Right cardiac atrium (tissue), 5 donors: ENCODE measurements around the gene PLCXD3. TPM values are rescaled to one million over a fixed set of nuclear protein-coding genes. Genes with fewer than 3 reads are reported as not detected.

ENCODE experiments used
- ATAC-seq, 2 donors: fragments of 200-7000 bp; cut with Tn5 transposase; one replicate each; pipeline versions ENCODE4 v1.8.0 to v1.9.1; 2020; ENCODE audit warnings: moderate library complexity in 2 of 2, mild to moderate bottlenecking in 1 of 2
- DNase-seq, 3 donors: peaks; one replicate each; pipeline ENCODE4 v3.0.0-alpha.2; 2020
- H3K27ac ChIP-seq: one replicate; pipeline ENCODE4 v1.5.1; 2013; ENCODE audit warnings: mild to moderate bottlenecking, low read length, control low read depth, moderate library complexity
- H3K27me3 ChIP-seq: one replicate; pipeline ENCODE4 v1.6.1; 2013; ENCODE audit not compliant: control insufficient read depth, insufficient read depth
- H3K4me1 ChIP-seq: one replicate; pipeline ENCODE4 v1.6.1; 2013; ENCODE audit warnings: low read length; ENCODE audit not compliant: control insufficient read depth, insufficient read depth
- H3K4me3 ChIP-seq: one replicate; pipeline ENCODE4 v1.5.1; 2013; ENCODE audit warnings: low read length, control low read depth
- H3K9me3 ChIP-seq: one replicate; pipeline ENCODE4 v1.6.1; 2013; ENCODE audit warnings: low read length; ENCODE audit not compliant: control insufficient read depth
- WGBS: extraction: QIAGEN DNeasy Blood & Tissue Kit; methylation state at CpG from one replicate; pipeline ENCODE4 v1.1.7; 2013; 5-methylcytosine and 5-hydroxymethylcytosine counted together
- intact Hi-C, 4 donors: fragments of 100-400 bp; cut with DNase I; formaldehyde crosslinking; loops; one replicate each; pipeline versions ENCODE4 v1.11.0 to v1.14.0; 2022 to 2023
- polyA plus RNA-seq: library from polyadenylated mRNA; stranded (reverse); fragments of 200-250 nt; gene quantifications from one replicate; pipeline ENCODE4 v1.2.3, GENCODE V29; 2013
- total RNA-seq, 4 donors: library from RNA; stranded (reverse); fragmentation: NEBNext Ultra II Directional; extraction: Animal tissue kit (Norgen Biotek cat#: 25700); gene quantifications; one replicate each; pipeline ENCODE4 v1.2.1, GENCODE V29; 2021
- donor health status: healthy with polysubstance abuse.
- donor health status: DM: no; HTN: yes; CAD: no.
- donor health status: DM: no; HTN: no; CAD: no.
- donor health status: DM: no; HTN: yes; CAD: no; lungs with severe emphysema.
- donor health status: DM: yes; HTN: yes; CAD: no.

PLCXD3 gene
- total and polyA plus RNA-seq, 5 donors, result 32.7 to 87.4 (median 61.3) TPM

DNA sequence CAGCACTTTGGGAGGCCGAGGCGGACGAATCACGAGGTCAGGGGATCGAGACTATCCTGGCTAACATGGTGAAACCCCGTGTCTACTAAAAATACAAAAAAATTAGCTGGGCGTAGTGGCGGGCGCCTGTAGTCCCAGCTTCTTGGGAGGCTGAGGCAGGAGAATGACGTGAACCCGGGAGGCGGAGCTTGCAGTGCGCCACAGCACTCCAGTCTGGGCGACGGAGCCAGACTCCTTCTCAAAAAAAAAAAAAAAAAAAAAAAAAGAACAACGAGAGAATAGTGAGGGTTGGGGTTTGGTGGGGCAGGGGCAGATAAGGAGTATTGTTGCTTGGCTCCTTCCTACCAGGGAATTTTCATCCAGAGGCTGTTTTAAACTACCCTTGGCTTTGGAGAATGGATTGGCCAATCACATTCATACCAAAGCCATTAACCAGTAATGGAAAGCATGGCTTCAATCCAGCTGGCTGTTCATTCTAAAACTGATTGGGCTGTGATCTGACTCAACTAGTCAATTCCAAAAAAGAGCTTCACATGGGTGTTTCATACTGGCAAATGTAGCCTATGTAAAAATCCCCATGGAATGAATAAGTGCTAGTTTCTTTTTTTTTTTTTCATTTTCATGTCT, 64.4 kb downstream of the PLCXD3 start:
- no peaks in the 10 kb centered on the region for H3K4me1 ChIP-seq
- no peak overlapping the region for H3K27ac ChIP-seq
- peak; percentile 76 to 78 for ATAC-seq
- H3K9me3 ChIP-seq, result no peaks in the 10 kb centered on the region
- WGBS, result 91% methylated on average over 16 of the region's 16 CpGs
- intact Hi-C loops, result no loop called here
- H3K27me3 ChIP-seq, result no peaks in the 10 kb centered on the region
- H3K4me3 ChIP-seq, result no peak overlapping the region
- DNase-seq, result peak; percentile 21 to 57 (median 53)

GRCh38 chr5:41435276-41435675, 75.1 kb downstream of the PLCXD3 start:
- Histone ChIP-seq H3K27me3 (no peaks in the 10 kb centered on the region), H3K9me3 (no peaks in the 10 kb centered on the region), H3K4me1 (peaks cover 10% of the 10 kb centered on the region), H3K4me3 (no peak overlapping the region), H3K27ac (no peak overlapping the region)
- intact Hi-C loops, result no loop called here
- ATAC-seq, result peak; percentile 56 to 75
- DNase-seq, result peak in 2 of 3 donors; percentile 26 to 51
- WGBS, result 44% methylated on average over 1 of the region's 1 CpG

DNA sequence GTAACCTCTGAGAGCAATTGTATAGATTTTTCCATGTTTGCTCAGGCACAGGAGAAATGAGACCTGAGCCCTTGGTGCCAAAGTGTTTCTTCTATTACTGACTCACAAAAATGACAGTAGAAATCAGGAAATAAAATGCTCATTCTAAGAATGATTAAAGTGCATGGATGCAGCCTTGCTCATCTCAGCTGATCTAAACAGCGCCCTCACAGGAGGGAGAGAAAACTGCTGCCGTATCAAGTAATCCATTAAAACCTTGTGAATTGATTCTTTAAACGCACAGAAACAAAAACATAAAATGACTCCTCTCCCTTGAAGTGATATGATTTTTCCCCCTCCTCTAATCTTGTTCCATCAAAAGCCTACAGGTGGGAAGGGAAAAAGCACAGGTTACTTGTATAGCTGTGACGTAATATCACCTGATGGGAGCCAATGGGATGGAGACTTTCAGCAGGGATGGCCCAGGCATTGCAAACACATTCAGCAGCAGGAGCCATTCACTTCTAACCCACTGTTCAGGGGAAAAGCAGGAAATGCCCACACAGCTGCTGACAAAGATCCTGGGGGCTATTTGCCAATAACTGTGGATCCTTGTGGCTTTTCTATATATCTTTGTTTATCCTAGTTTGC, 76.7 kb downstream of the PLCXD3 start:
- no peak overlapping the region for H3K27ac ChIP-seq
- no peak overlapping the region for H3K4me3 ChIP-seq
- no peak for ATAC-seq
- intact Hi-C loops, result no loop called here
- H3K4me1 ChIP-seq, result peaks cover 10% of the 10 kb centered on the region
- H3K9me3 ChIP-seq, result no peaks in the 10 kb centered on the region
- WGBS, result 76% methylated on average over 4 of the region's 4 CpGs
- DNase-seq, result no peak
- no peaks in the 10 kb centered on the region for H3K27me3 ChIP-seq

GRCh38 chr5:41432481-41433253, 77.7 kb downstream of the PLCXD3 start:
- 81% methylated on average over 5 of the region's 5 CpGs for WGBS
- intact Hi-C loops, result no loop called here
- ATAC-seq (peak in 1 of 2 donors; percentile 33), DNase-seq (no peak)
- Histone ChIP-seq H3K27ac (no peak overlapping the region), H3K4me3 (no peak overlapping the region), H3K9me3 (no peaks in the 10 kb centered on the region), H3K27me3 (no peaks in the 10 kb centered on the region), H3K4me1 (peaks cover 12% of the 10 kb centered on the region)

DNA sequence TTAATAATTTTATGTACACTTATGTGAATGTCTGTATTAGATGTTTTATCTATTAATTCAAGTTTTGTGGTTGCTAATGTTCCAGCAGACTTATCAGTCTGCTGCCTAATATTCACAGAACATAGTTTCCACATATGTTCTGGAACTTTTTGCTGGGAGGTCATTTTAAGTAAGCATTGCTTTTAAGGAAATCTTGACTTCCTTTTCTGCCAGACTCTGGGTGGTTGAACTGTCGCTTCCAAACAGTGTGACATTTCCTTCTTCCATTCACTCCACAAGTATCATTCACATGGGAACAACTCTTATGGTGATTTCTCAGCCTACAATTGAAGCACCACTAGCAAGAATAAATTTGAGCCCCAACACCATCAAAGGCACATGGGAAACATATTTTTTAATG, 82.9 kb downstream of the PLCXD3 start:
- Histone ChIP-seq H3K4me3 (no peak overlapping the region), H3K9me3 (no peaks in the 10 kb centered on the region), H3K27me3 (no peaks in the 10 kb centered on the region), H3K27ac (no peak overlapping the region), H3K4me1 (peaks cover 5% of the 10 kb centered on the region)
- no peak for DNase-seq
- 35% methylated on average over 1 of the region's 1 CpG for WGBS
- peak; percentile 33 to 34 for ATAC-seq
- intact Hi-C loops, result no loop called here

DNA sequence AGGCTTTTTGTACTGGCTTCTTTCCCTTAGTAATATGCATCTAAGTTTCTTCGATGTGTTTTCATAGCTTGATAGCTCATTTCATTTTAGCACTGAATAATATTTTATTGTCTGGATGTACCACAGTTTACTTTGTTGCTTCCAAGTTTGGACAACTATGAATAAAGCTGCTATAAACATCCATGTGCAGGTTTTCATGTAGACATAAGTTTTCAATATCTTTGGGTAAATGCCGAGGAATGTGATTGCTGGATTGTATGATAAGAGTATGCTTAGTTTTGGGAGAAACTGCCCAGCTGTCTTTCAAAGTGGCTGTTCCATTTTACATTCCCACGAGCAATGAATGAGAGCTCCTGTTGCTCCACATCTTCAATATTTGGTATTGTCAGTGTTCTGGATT, 84.7 kb downstream of the PLCXD3 start:
- Histone ChIP-seq H3K4me3 (no peak overlapping the region), H3K27me3 (no peaks in the 10 kb centered on the region), H3K9me3 (no peaks in the 10 kb centered on the region), H3K27ac (no peak overlapping the region), H3K4me1 (peaks cover 2% of the 10 kb centered on the region)
- WGBS, result 62% methylated on average over 3 of the region's 3 CpGs
- ATAC-seq, result no peak
- intact Hi-C loops, result no loop called here
- DNase-seq, result no peak

GRCh38 chr5:41420492-41421067, 89.8 kb downstream of the PLCXD3 start:
- whole genome bisulfite sequencing, result 62% methylated on average over 3 of the region's 3 CpGs
- intact Hi-C loops, result no loop called here
- H3K27me3 ChIP-seq, result no peaks in the 10 kb centered on the region
- H3K9me3 ChIP-seq, result no peaks in the 10 kb centered on the region
- peaks cover 4% of the 10 kb centered on the region for H3K4me1 ChIP-seq
- H3K4me3 ChIP-seq, result no peak overlapping the region
- DNase-seq, result no peak
- H3K27ac ChIP-seq, result peak overlapping the region; percentile 30
- ATAC-seq, result no peak

- peak; percentile 38 to 55 for ATAC-seq
- H3K27ac ChIP-seq, result peak overlapping the region; percentile 45
Measured at GRCh38 chr5:41418220-41419031, 92.0 kb downstream of the PLCXD3 start.

DNA sequence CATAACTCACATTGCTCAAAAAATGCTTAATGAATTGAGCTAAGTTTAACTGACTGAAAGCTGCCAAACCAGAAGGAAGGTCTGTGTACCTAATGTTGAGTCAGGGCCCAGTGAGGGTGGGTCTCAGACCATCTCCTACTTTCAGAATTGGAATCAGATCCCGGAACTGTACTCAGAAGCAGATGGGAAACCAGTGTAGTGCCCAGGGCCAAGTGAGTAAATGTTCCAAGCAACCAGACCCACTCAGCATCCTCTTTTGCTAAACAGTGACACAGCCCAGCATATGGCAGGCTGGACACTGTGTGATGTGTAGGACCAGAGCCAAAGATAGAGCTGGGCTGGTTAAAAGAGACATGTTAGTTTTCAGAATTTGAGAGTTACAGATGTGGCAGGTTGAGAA, 94.1 kb downstream of the PLCXD3 start:
- peak in 1 of 3 donors; percentile 16 for DNase-seq
- 85% methylated on average over 1 of the region's 1 CpG for WGBS
- Histone ChIP-seq H3K27ac (peak overlapping the region; percentile 5), H3K4me3 (no peak overlapping the region), H3K27me3 (no peaks in the 10 kb centered on the region), H3K4me1 (peaks cover 4% of the 10 kb centered on the region), H3K9me3 (no peaks in the 10 kb centered on the region)
- ATAC-seq, result peak; percentile 49 to 65
- intact Hi-C loops, result no loop called here

More at GRCh38 chr5:41418220-41419031, 92.0 kb downstream of the PLCXD3 start:
- intact Hi-C loops, result no loop called here
- Histone ChIP-seq H3K4me1 (peaks cover 4% of the 10 kb centered on the region), H3K4me3 (no peak overlapping the region), H3K27me3 (no peaks in the 10 kb centered on the region), H3K9me3 (no peaks in the 10 kb centered on the region)
- 60% methylated on average over 2 of the region's 2 CpGs for WGBS
- DNase-seq, result no peak

- DNase-seq, result no peak
- Histone ChIP-seq H3K4me1 (peaks cover 6% of the 10 kb centered on the region), H3K4me3 (no peak overlapping the region), H3K27me3 (no peaks in the 10 kb centered on the region), H3K27ac (no peak overlapping the region), H3K9me3 (no peaks in the 10 kb centered on the region)
- 68% methylated on average over 1 of the region's 1 CpG for WGBS
- ATAC-seq, result no peak
- intact Hi-C loops, result no loop called here
Measured at GRCh38 chr5:41415242-41415641, 95.2 kb downstream of the PLCXD3 start.
